Bronchial epithelial cell (primary cell): Measurements from ENCODE around the gene AMIGO1. TPM values are rescaled to one million over a fixed set of nuclear protein-coding genes. Genes with fewer than 3 reads are reported as not detected.

Experiments used
- DNase-seq: peaks from one replicate; pipeline ENCODE4 v3.0.0-alpha.2; 2010; ENCODE audit warnings: low read depth
- FAIRE-seq: peaks from 2 replicates; lab custom pipeline; 2011; peaks lifted over from hg19 to GRCh38; lab: Jason Lieb, UNC
- H3K27me3 ChIP-seq: 2 replicates; pipeline ENCODE4 v1.5.1; 2011; ENCODE audit warnings: low read length; ENCODE audit not compliant: control insufficient read depth, insufficient read depth
- H3K36me3 ChIP-seq: 2 replicates; pipeline ENCODE4 v1.5.1; 2011; ENCODE audit warnings: low read length; ENCODE audit not compliant: control insufficient read depth, insufficient read depth
- H3K4me3 ChIP-seq: 2 replicates; pipeline ENCODE4 v1.5.1; 2011; ENCODE audit warnings: mild to moderate bottlenecking, low read depth, low read length, control low read depth
- CTCF ChIP-seq: IDR thresholded peaks from 2 replicates; pipeline ENCODE4 v1.5.1; 2011; ENCODE audit warnings: mild to moderate bottlenecking, moderate library complexity, low read length, control low read depth, inconsistent platforms; ENCODE audit not compliant: insufficient read depth, severe bottlenecking
- total RNA-seq: library from RNA; depleted of rRNA; stranded (reverse); fragments of >200 nt; gene quantifications from 2 replicates; pipeline ENCODE4 v1.2.1, GENCODE V29; 2014

AMIGO1 gene
- total RNA-seq, 1 donor from 2014 or later = 0.26 TPM

- no peak for FAIRE-seq
- peaks cover 15% of the 10 kb centered on the region for H3K36me3 ChIP-seq
Measured at GRCh38 chr1:109499081-109499480, 10.4 kb downstream of the AMIGO1 start.

GRCh38 chr1:109498161-109498801 is 11.2 kb downstream of the AMIGO1 start:
- no peak for FAIRE-seq
- H3K4me3 ChIP-seq = no peak overlapping the region
- no peaks in the 10 kb centered on the region for H3K27me3 ChIP-seq
- peak; percentile 72 for TF ChIP-seq CTCF
- peaks cover 15% of the 10 kb centered on the region for H3K36me3 ChIP-seq
- DNase-seq = no peak

More at GRCh38 chr1:109499081-109499480, 10.4 kb downstream of the AMIGO1 start:
- Histone ChIP-seq H3K27me3 (no peaks in the 10 kb centered on the region), H3K4me3 (no peak overlapping the region)
- no peak for TF ChIP-seq CTCF
- DNase-seq = peak; percentile 40

- FAIRE-seq = no peak
- no peak for TF ChIP-seq CTCF
- peaks cover 15% of the 10 kb centered on the region for H3K36me3 ChIP-seq
Measured at GRCh38 chr1:109497449-109498160, 11.9 kb downstream of the AMIGO1 start.

GRCh38 chr1:109495738-109496137 is 13.8 kb downstream of the AMIGO1 start:
- no peak for FAIRE-seq
- H3K4me3 ChIP-seq = no peak overlapping the region
- TF ChIP-seq CTCF = no peak
- no peak for DNase-seq
- no peaks in the 10 kb centered on the region for H3K27me3 ChIP-seq
- peaks cover 17% of the 10 kb centered on the region for H3K36me3 ChIP-seq

More at GRCh38 chr1:109497449-109498160, 11.9 kb downstream of the AMIGO1 start:
- no peak overlapping the region for H3K4me3 ChIP-seq
- no peaks in the 10 kb centered on the region for H3K27me3 ChIP-seq
- DNase-seq = no peak

- TF ChIP-seq CTCF = peak; percentile 98
- peaks cover 16% of the 10 kb centered on the region for H3K36me3 ChIP-seq
- FAIRE-seq = no peak
Measured at GRCh38 chr1:109493805-109494539, 15.6 kb downstream of the AMIGO1 start, which contains the start of gene CYB561D1. Gene CYB561D1 (plus strand): TSS chr1:109494094. CDS start chr1:109494140, 46 bp downstream.

More at GRCh38 chr1:109493805-109494539, 15.6 kb downstream of the AMIGO1 start, which contains the start of gene CYB561D1:
- peak; percentile 63 for DNase-seq
- H3K4me3 ChIP-seq = peak within 1 kb of the TSS; percentile 93
- no peaks in the 10 kb centered on the region for H3K27me3 ChIP-seq
